GM19328 (cell line): ENCODE results near the gene SOCS4.
"Not testable (repeated sequence)": the region's sequence is repeated elsewhere in the genome, so short reads cannot be mapped to it uniquely, and the experiment has no call there.

Source experiments
- ATAC-seq: cut with Tn5 transposase; IDR thresholded peaks from one replicate; pipeline ENCODE4 v1.9.1; 2021; ENCODE audit warnings: mild to moderate bottlenecking, moderate library complexity; ENCODE audit not compliant: unreplicated experiment

SOCS4 gene

DNA sequence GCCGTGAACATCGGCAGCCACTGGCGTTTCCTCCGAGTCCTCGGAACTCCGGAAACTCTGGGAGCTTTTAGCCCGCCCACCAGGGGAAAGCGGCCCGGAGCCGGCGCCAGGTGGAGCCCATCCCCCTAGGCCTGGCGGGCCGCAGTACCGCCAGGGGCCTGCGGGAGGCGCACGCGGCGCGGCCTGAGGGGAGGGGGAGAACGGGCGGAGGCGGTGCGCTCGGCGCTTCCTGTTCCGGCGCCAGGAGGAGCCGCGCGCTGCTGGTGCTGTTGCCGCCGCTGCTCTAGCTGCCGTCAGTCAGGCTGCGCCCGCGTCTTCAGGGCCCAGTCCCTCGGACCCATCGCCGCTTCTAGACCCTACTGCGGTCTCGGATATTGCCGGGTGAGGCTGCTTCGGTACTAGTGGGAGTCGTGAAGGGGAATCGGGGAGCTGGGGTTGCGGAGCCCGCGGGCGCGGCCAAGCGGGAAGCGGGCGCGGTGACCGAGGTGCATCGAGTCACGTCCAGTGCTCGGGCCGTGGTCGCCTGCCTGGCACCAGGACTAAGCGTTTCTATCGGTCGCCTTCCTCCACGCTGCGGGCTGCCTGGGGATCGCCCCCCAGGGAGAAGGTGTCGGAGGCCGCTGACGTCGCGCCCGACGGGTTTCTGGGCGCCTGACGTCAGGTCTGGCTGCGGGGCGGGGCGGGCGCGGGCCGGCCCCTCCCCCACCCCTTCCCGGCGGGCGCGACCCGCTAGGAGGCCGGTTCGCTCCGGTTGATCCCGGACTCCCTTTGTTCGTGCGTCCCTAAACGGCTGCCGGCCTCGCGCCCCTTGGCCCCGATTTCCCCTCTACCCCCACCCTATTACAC, 24.6 kb downstream of the SOCS4 start, which contains the start of gene MAPK1IP1L:
MAPK1IP1L (plus strand) TSS at position 225 of the 846 bp plus-strand sequence. CDS start 10,037 bp downstream, outside the sequence.
- ATAC-seq: peak; percentile 91

DNA sequence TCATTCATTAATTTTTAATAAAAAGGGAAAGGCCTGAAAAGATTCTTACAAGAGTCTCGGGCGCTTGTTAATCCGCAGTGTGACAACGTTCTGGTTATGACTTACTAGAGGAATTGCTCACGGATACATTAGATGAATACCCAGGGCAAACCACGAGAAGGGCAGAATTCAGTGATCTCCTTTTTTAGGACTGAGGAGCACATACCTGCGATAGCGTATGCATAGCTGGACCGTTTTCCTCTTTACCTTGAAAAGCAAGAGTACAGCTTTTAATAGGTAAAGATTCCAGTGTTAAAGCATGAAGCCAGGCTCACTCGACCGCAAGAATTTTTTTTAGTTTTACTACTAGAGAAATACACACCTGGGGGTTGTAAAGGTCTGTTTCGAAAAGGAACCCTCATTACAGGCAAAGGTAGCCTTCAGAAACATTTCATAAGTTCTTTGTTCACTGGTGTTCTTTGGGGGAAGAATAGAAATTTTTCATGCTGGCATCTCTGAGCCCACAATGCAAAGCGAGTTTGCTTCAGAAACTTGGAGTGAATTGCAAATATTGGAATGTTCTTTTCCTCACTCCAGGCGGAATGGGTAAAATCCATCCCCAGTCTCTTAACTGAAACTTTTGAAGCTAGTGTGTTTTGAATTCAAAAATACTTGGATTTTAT, 25.4 kb downstream of the SOCS4 start:
- no peak for ATAC-seq

- ATAC-seq: no peak
Observed at GRCh38 chr14:55053018-55053417, 26.0 kb downstream of the SOCS4 start.

- ATAC-seq: no peak
Observed at GRCh38 chr14:55053500-55053899, 26.5 kb downstream of the SOCS4 start.

DNA sequence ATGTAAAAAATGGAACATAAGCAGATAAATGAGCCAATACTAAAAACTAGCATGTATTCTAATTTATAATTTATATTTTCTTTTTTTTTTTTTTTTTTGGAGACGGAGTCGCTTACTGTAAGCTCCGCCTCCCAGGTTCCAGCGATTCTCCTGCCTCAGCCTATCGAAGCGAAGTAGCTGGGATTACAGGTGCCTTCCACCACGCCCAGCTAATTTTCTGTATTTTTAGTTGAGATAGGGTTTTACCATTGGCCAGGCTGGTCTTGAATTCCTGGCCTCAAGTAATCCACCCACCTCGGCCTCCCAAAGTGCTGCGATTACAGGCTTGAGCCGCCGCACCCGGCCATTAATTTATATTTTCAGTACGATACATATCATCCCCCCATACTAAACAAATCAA, 27.1 kb downstream of the SOCS4 start:
- ATAC-seq: no peak

DNA sequence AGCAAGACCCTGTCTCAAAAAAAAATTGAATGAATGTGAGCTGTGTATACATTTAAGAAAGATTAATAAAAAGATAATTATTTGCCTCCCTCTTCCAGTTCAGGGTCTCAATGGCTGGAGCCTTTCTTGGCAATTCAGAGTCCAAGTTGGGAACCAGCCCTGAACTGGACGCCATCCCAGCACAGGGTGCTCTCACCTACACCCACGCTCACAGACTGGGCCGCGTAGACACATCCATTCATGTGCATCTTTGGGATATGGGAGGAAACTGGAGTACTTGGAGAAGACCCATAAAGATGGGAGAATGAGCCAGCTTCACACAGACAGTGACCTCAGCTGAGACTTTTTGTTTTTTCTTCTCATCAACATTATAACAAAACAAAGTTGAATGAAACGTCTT, 30.9 kb downstream of the SOCS4 start:
- ATAC-seq: no peak

- no peak for ATAC-seq
Observed at GRCh38 chr14:55059333-55059732, 32.3 kb downstream of the SOCS4 start.

DNA sequence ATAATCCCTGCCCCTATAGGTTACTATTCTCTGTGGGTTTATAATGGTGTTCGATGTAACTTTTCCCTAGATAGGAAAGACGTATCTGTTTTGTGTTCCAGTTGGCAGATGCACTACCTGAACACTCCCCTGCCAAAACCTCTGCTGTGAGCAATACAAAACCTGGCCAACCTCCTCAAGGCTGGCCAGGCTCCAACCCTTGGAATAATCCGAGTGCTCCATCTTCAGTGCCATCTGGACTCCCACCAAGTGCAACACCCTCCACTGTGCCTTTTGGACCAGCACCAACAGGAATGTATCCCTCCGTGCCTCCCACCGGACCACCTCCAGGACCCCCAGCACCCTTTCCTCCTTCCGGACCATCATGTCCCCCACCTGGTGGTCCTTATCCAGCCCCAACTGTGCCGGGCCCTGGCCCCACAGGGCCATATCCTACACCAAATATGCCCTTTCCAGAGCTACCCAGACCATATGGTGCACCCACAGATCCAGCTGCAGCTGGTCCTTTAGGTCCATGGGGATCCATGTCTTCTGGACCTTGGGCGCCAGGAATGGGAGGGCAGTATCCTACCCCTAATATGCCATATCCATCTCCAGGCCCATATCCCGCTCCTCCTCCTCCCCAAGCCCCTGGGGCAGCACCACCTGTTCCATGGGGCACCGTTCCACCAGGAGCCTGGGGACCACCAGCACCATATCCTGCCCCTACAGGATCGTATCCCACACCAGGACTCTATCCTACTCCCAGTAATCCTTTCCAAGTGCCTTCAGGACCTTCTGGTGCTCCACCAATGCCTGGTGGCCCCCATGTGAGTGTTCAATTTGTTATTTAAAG, 35.7 kb downstream of the SOCS4 start:
- ATAC-seq: no peak

DNA sequence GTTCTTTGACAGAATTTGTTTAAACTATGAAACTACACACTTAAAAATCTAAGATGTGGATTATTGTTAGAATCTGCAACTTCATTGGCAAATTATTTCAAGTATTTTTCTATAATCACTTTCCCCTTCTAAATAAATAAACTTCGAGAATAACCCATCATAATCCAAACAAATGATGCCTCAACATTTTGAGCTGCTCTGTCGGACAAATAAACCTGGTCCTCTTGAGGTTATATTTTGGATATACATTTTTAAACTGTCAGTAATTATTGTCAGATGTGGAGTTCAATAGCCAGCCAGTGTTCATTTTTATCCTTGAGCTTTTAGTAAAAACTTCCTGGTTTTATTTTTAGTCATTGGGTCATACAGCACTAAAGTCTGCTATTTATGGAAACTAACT, 37.9 kb downstream of the SOCS4 start:
- not testable (repeated sequence) for ATAC-seq

DNA sequence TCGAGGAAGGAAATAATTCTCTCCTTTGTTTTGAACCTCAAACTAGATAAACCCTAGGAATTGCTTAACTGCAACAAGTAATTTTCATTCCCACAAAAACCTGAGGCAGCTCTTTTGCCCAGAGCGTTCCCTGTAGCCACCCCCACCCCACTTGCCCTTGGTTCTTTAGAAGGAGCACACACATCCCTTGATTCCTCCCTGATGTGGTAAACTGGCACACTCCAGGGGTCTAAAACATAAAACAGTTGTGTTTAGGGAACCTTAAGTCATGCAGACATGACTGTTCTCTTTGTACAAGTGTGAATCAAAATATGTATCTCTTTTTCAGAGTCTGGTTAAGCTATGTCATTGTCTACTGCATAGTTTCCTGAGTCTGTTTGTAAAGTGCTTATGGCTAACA, 38.4 kb downstream of the SOCS4 start:
- no peak for ATAC-seq

- ATAC-seq: no peak
Observed at GRCh38 chr14:55066223-55066622, 39.2 kb downstream of the SOCS4 start.

- ATAC-seq: no peak
Observed at GRCh38 chr14:55070981-55071411, 44.0 kb downstream of the SOCS4 start.

DNA sequence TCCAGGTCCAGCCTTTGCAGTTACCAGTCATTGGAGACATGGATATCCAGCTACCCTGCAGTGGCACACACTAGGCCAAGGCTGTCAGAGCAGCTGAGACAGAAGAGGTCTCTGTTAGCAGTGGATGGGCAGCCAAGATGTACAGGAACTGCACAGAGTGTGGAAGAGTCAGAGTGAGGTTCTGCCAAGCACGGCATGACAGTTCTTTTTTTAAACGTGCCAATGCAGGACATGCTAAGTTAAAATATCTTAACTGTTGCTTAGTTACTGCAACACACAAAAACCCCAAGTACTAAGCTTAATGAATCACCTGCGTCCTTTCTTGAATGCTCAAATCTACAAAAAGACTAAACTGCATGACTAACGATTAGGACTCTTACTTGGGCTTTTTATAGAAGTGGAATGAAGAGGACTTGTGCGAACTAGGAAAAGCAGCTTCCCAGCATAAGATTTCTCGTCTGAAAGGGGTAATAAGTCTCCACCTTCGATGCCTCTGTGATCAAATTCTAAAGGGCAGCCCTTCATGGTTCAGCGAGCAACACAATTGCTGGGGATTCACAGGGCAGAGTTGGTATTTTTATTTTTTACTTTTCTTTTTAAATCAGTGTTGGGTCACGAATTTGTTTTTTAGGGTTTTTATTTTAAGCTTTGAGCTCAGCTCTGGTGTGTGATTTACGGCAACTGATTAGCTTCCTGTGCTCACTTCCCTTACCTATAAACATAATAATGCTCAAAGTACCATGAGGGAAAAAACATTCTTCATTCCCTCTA, 45.0 kb downstream of the SOCS4 start:
- peak; percentile 39 for ATAC-seq

GRCh38 chr14:55073856-55074255, 46.8 kb downstream of the SOCS4 start:
- no peak for ATAC-seq

DNA sequence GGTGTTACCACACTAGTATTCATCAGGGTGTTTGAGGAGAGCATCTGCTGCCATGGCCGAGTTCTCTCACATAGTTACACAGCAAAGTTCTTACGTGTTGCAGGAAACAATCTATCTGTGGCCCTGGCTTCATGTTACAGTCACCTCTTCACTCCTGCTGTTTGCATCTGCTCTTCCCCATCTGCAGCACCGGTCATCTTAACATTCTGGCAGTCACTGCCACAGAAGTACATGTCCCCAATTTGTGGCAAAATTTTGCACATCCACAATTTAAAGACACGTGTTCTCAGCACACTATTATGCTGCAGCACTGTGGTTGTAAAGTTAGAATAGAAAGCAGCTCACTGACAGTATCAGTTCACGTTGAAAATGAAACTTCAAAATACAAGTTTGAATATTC, 47.6 kb downstream of the SOCS4 start:
- ATAC-seq: peak; percentile 42

GRCh38 chr14:55075628-55076175, 48.7 kb downstream of the SOCS4 start:
- ATAC-seq: no peak

DNA sequence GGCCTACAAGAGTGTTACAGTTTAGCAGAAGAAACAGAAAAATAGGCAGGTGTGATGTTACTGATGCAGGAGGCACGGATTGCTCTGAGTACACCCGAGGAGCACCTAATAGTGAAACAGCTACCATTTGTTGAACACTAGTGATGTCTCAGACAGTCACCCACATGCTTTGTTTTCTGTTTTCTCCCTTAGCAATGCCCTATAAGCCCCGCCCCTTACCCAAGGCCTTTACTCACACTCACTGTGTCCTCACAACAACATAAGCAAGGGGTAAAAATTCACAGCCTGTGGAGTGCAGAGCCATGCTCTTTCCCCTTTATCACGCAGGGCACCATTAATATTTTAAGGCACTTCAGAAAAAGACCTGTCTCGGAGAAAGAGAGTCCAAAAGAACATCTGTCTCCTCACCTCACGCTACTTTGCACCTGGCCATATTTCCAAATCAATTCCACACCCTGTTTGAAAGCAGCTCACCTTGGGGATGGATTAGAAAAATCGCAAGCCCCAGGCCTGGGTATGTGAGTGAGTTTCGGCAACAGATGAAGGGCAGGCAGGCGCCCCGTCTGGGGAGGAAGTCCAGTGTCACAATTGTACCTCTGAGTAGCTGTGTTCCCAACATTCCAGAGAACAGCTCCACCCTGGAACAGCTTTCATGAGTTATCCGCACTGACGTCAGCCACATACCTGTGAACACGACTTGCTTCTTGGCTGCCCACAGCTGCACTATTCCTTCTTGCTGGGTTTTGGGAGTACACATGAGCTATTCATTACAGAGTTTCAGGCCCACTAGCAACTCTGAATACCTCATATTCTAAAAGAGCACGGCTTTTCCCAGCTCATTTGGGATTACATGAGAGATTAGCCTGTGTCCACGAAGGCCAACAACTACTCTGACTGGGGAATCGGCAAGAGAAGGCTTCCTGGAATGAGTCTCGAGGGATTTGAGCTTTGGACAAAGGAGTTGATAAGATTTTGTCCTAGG, 50.4 kb downstream of the SOCS4 start:
- no peak for ATAC-seq

GRCh38 chr14:55079961-55080360, 52.9 kb downstream of the SOCS4 start:
- not testable (repeated sequence) for ATAC-seq
